HCT116 (cell line): ENCODE data around the gene LY6G6F.

Experiments used
- CEBPB ChIP-seq: IDR thresholded peaks from 2 replicates; pipeline ENCODE4 v1.6.1; 2012; ENCODE audit warnings: low read depth
- ELF1 ChIP-seq: IDR thresholded peaks from 2 replicates; pipeline ENCODE4 v1.6.1; 2012; ENCODE audit warnings: low read depth, borderline replicate concordance
- EZH2 ChIP-seq: fragments of 200-600 bp; sonication (generic); IDR thresholded peaks from 2 replicates; pipeline ENCODE4 v1.6.1; 2017; ENCODE audit warnings: antibody characterized with exemption, mixed run types
- JUND ChIP-seq: IDR thresholded peaks from 2 replicates; pipeline ENCODE4 v1.6.1; 2012
- POLR2A ChIP-seq: IDR thresholded peaks from 2 replicates; pipeline ENCODE4 v1.7.0; 2011; ENCODE audit warnings: borderline replicate concordance; ENCODE audit not compliant: insufficient read depth, insufficient read length; ENCODE audit errors: extremely low read depth
- SIN3A ChIP-seq: IDR thresholded peaks from 2 replicates; pipeline ENCODE4 v1.6.1; 2012; ENCODE audit warnings: low read depth
- YY1 ChIP-seq: IDR thresholded peaks from 2 replicates; pipeline ENCODE4 v1.6.1; 2011; ENCODE audit warnings: low read length, low read depth, moderate library complexity, mild to moderate bottlenecking; ENCODE audit not compliant: insufficient replicate concordance; ENCODE audit errors: extremely low read depth
- ZNF274 ChIP-seq: fragments of 200-500 bp; sonication (Bioruptor generic); IDR thresholded peaks from 2 replicates; pipeline ENCODE4 v1.6.1; 2014; ENCODE audit warnings: mild to moderate bottlenecking, low read depth, low read length, inconsistent platforms
- TF ChIP-seq, protein P1 (sequence below), 3 experiments: fragments of 200-600 bp in 1 of 3; sonication (generic) in 1 of 3; IDR thresholded peaks in 2 of 3; conservative IDR thresholded peaks in 1 of 3; 2 replicates each; pipeline ENCODE4 v1.5.1; 2012 to 2017; ENCODE audit warnings: low read depth in 2 of 3, low read length in 2 of 3, antibody characterized with exemption in 1 of 3, borderline replicate concordance in 1 of 3, control low read depth in 1 of 3, mild to moderate bottlenecking in 1 of 3, mixed read lengths in 1 of 3, mixed run types in 1 of 3, moderate library complexity in 1 of 3; ENCODE audit not compliant: insufficient read depth in 1 of 3
- TF ChIP-seq, protein P2 (sequence below): IDR thresholded peaks from 2 replicates; pipeline ENCODE4 v1.6.1; 2012
- TF ChIP-seq, protein P3 (sequence below): IDR thresholded peaks from 2 replicates; pipeline ENCODE4 v1.6.1; 2012; ENCODE audit warnings: low read depth

DNA sequence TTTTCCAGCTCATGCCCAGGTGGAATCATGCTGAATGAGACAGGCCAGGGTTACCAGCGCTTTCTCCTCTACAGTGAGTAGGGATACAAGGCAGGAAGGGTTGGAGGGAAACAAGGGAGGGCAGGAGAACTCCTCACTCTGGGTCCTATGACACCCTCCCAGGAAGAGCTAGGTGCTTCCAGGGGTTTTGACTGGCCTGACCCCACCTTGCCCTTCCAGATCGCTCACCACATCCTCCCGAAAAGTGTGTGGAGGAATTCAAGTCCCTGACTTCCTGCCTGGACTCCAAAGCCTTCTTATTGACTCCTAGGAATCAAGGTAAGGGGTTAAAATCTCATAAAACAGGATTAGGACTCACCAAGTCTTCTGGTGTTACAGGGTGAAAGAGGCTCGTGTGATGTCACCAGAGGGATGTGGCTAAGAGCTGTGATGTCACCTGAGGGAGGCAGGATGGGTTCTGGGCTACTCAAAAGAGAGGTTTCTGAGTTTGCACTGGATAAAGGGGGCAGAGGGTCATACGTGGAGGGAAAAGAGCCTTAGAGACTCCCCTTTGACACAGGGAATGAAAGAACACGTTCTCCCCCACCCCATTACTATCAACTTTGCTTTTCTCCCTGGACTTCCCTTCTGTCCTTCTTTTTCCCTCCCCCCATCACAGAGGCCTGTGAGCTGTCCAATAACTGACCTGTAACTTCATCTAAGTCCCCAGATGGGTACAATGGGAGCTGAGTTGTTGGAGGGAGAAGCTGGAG, 49.1 kb upstream of the LY6G6F start:
- TF ChIP-seq CEBPB (no peak), ELF1 (no peak), YY1 (no peak), EZH2 (no peak), ZNF274 (no peak), JUND (no peak), SIN3A (no peak), POLR2A (no peak)
- TF ChIP-seq, protein P1, sequence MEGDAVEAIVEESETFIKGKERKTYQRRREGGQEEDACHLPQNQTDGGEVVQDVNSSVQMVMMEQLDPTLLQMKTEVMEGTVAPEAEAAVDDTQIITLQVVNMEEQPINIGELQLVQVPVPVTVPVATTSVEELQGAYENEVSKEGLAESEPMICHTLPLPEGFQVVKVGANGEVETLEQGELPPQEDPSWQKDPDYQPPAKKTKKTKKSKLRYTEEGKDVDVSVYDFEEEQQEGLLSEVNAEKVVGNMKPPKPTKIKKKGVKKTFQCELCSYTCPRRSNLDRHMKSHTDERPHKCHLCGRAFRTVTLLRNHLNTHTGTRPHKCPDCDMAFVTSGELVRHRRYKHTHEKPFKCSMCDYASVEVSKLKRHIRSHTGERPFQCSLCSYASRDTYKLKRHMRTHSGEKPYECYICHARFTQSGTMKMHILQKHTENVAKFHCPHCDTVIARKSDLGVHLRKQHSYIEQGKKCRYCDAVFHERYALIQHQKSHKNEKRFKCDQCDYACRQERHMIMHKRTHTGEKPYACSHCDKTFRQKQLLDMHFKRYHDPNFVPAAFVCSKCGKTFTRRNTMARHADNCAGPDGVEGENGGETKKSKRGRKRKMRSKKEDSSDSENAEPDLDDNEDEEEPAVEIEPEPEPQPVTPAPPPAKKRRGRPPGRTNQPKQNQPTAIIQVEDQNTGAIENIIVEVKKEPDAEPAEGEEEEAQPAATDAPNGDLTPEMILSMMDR (IDR thresholded peaks at IDR 0.05 in 2 of 3, conservative IDR thresholded peaks at IDR 0.05 in 1 of 3; ENCODE audit: borderline replicate concordance in 1 of 3, insufficient read depth in 1 of 3, low read depth in 2 of 3, low read length in 2 of 3): no peak
- TF ChIP-seq, protein P2, sequence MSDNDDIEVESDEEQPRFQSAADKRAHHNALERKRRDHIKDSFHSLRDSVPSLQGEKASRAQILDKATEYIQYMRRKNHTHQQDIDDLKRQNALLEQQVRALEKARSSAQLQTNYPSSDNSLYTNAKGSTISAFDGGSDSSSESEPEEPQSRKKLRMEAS: no peak
- TF ChIP-seq, protein P3, sequence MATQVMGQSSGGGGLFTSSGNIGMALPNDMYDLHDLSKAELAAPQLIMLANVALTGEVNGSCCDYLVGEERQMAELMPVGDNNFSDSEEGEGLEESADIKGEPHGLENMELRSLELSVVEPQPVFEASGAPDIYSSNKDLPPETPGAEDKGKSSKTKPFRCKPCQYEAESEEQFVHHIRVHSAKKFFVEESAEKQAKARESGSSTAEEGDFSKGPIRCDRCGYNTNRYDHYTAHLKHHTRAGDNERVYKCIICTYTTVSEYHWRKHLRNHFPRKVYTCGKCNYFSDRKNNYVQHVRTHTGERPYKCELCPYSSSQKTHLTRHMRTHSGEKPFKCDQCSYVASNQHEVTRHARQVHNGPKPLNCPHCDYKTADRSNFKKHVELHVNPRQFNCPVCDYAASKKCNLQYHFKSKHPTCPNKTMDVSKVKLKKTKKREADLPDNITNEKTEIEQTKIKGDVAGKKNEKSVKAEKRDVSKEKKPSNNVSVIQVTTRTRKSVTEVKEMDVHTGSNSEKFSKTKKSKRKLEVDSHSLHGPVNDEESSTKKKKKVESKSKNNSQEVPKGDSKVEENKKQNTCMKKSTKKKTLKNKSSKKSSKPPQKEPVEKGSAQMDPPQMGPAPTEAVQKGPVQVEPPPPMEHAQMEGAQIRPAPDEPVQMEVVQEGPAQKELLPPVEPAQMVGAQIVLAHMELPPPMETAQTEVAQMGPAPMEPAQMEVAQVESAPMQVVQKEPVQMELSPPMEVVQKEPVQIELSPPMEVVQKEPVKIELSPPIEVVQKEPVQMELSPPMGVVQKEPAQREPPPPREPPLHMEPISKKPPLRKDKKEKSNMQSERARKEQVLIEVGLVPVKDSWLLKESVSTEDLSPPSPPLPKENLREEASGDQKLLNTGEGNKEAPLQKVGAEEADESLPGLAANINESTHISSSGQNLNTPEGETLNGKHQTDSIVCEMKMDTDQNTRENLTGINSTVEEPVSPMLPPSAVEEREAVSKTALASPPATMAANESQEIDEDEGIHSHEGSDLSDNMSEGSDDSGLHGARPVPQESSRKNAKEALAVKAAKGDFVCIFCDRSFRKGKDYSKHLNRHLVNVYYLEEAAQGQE: no peak
